GM04504 (cell line): ENCODE measurements around the gene PRPSAP1.

Experiments
- DNase-seq: peaks from one replicate; pipeline ENCODE4 v3.0.0-alpha.2; 2012; ENCODE audit warnings: low read depth

The PRPSAP1 gene

GRCh38 chr17:76353599-76354316 lies at the start of gene PRPSAP1:
TSS of gene PRPSAP1 (minus strand) at chr17:76353916. CDS start at chr17:76353703, 213 bp downstream.
- DNase-seq, result peak; percentile 85

GRCh38 chr17:76402711-76403110 lies 49.0 kb upstream of the PRPSAP1 start:
- DNase-seq, result no peak

GRCh38 chr17:76399175-76400172 lies 45.8 kb upstream of the PRPSAP1 start:
- DNase-seq, result no peak

- no peak for DNase-seq
Observed at GRCh38 chr17:76398523-76399174, 44.9 kb upstream of the PRPSAP1 start.

DNA sequence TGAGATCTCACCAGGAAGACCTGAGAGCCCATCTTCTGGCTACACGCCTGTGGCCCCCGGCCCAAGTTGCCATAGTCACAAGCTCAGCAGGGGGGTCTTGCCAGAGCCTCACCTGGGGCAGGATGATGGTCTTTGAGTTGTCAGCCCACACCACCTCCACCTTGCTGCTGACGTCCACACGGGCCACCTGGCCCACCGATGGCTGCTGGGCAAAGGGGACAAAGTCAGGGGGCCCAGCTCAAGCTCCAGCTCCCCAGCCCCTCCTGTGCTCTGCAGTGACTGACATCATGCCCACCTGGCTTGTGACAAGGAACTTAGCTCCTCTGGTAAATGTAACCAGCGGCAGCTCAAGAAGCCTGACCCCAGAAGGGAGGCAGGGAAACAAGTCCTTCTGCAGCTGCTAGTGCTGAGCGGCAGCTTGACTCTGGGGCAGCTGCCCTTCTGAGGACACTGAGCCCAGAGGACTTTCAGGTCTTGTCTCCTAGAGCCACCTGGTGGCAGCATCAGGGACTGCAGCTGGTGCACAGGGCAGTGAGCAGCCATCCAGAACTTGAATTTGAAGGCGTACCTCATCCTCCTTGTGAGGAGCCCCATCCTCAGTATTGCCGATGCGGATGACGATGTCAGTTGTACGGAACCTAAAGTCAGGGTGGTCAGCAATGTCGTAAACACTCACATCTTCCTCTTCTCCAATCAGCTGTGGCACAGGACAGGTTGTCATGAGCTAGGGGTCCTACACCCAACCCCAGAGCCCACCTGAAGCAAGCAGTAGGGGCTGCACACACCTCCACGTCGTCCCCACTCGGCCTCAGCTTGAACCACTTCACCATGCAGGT lies 44.2 kb upstream of the PRPSAP1 start:
- DNase-seq, result peak; percentile 70

GRCh38 chr17:76397184-76397583 lies 43.5 kb upstream of the PRPSAP1 start:
- no peak for DNase-seq

- DNase-seq, result no peak
Observed at GRCh38 chr17:76395980-76396379, 42.3 kb upstream of the PRPSAP1 start.

DNA sequence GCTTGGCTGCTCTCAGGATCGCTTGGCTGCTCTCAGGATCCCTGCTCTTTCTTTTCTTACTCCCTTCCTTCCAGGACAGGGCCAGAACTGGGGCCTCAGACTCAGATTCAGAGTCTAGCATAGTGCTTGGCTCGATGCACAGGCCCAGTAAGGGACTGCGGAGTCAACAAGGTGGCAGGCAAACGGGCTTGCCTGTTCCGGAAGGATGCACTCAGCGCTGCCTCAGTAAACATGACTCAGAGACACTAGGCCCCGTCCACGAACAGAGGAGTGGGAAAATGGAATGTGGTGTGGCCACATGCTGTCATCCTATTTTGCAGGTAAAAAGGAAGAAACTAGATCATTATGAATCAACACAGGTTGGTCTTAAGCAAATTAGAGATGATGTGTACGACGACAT lies 40.5 kb upstream of the PRPSAP1 start:
- no peak for DNase-seq

DNA sequence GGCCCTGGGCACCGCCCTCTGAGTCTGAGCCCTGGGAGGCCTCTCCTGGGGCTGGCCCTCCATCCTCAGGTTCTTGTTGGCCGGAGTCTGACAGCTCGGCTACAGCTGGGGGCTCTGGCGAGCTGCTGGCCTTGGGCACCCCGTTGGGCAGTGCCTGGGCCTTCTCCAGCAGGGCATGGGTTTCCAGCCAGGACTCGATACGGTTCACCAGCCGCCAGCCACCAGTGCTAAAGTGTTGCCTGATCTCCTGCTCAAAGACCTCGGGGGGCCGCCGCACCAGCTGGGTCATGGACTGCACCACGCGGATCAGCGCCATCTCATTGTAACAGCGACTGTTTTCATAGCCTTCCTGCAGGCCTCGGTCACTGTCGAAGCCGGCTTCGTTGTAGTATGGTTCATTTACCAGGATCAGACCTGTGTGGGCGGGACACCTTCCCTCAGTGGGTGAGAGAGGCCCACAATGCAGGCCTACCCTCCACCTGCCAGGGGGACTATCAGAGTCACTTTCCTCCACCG lies 37.5 kb upstream of the PRPSAP1 start:
- no peak for DNase-seq

GRCh38 chr17:76390003-76390421 lies 36.3 kb upstream of the PRPSAP1 start:
- no peak for DNase-seq

DNA sequence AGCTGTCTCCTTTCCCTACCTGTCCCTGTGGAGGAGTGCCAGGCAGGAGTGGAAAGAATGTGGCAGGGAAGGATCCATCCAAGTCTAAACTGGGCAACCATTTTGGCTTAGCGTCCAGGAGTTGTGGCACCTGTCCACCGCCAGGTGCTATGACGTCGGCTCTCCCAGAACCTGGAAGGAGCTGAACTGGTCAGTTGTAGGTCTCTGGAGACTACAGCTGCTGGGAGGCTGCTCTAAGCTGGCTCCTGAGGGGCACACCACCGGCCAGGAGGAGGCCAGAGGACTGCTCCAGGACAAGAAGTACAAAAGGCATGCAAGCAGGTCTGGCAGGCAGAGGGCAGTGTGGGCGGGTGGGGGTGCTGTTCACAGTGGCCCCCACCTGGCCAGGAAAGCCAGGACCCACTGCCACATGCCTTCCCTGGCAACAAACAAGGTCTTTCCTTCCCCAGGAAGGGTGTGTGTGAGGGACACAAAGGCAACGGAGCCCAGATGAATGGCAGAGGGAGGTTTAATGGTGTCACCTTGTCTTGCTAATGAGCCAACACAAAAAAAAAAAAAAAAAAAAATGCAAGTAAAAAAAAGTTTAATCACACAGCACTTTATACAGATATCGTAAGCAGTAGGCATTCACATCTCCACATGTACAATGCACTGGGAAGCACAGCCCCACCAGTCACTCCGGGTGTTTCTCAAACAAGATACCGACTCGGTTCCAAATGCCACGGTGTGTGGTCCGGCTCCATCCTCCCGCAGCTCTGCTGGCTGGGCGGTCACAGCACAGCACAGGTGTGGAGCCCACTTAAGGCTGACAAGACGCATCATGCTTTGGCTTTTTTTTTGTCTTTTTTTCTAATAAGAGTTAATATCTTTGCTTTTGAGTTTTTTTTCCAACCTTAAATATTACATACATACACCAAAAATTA lies 35.5 kb upstream of the PRPSAP1 start:
- DNase-seq, result no peak

DNA sequence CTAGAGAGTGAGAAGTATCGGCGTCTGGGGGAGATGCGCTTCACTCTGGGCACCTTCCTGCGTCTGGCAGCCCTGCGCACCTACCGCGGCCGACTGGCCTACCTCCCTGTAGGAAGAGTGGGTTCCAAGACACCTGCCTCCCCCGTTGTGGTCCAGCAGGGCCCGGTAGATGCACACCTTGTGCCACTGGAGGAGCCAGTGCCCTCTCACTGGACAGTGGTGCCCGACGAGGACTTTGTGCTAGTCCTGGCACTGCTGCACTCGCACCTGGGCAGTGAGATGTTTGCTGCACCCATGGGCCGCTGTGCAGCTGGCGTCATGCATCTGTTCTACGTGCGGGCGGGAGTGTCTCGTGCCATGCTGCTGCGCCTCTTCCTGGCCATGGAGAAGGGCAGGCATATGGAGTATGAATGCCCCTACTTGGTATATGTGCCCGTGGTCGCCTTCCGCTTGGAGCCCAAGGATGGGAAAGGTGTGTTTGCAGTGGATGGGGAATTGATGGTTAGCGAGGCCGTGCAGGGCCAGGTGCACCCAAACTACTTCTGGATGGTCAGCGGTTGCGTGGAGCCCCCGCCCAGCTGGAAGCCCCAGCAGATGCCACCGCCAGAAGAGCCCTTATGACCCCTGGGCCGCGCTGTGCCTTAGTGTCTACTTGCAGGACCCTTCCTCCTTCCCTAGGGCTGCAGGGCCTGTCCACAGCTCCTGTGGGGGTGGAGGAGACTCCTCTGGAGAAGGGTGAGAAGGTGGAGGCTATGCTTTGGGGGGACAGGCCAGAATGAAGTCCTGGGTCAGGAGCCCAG lies 33.5 kb upstream of the PRPSAP1 start:
- no peak for DNase-seq

- peak; percentile 83 for DNase-seq
Observed at GRCh38 chr17:76385892-76386786, 32.4 kb upstream of the PRPSAP1 start.

DNA sequence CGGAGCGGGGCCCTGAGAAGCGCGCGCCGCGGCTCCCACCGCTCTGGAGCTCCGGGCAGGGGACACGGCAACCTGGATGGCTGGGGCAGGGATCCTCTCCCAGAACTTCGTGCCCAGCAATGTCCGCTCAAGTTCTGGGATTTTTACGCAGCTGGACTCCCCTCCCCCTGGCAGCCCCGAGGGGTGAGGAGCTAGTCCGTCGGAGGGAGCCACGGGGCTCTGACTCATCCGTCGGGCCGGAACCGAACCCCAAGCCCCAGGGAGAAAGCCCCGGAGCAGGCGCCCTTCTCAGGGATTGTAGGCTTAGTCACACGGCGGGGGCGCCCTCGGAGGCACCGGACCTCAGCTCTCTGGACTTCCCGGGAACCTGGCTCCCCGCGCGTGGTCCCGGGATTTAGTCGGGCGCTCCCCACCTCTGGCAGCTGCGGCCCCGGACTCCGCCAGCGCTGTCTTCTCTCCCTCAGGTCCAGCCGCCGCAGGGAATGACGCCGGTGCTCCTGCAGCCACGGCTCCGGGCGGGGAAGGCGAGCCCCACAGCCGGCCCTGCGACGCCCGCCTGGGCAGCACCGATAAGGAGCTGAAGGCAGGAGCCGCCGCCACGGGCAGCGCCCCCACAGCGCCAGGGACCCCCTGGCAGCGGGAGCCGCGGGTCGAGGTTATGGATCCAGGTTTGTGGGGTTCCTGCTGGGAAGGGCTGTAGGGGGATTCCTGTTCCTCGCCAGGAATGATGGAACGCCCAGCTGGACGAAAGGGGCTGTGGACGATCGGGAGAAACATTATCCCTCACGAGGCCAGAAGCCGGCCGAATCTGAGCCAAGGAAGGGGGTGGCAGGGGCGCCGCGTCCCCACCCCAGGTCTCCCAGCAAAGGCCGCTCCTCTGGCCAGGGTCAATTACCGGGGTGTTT lies 31.5 kb upstream of the PRPSAP1 start:
- peak; percentile 53 for DNase-seq

DNA sequence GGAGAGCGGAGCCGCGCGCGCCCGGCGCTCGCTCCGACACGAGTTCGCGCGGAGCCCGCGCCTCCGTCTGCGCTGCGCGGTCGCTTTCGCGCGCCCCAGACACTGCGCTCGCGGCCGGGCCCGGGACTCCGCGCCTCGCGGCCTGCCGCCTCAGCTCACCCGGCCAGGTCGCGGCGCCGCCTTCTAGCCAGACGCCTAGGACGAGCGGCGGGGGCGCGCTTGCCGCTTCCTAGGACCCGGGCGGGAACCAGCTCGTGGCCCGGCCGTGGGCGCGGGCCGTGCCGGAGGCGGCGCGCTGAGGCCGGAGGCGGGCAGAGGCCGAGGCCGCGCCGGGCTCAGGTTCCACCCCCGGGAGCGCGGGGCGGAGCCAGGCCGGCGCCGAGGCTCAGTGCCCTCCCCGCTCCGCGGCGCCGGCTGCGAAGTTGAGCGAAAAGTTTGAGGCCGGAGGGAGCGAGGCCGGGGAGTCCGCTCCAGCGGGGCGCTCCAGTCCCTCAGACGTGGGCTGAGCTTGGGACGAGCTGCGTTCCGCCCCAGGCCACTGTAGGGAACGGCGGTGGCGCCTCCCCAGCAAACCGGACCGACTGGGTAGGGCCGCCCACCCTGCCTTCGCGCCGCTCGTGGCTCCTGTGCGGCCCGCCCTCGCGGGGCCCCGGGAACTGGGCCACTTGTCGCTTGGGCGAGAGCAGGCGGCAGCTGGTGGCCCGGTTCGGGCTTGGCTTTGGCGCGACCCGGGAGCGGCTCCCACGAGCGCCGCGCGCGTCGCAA lies 30.7 kb upstream of the PRPSAP1 start, which contains the start of gene SPHK1:
Gene SPHK1, plus strand, starts transcription at position 388 of the 765 bp plus-strand sequence. CDS start 1,036 bp downstream, outside the sequence.
- peak; percentile 76 for DNase-seq

DNA sequence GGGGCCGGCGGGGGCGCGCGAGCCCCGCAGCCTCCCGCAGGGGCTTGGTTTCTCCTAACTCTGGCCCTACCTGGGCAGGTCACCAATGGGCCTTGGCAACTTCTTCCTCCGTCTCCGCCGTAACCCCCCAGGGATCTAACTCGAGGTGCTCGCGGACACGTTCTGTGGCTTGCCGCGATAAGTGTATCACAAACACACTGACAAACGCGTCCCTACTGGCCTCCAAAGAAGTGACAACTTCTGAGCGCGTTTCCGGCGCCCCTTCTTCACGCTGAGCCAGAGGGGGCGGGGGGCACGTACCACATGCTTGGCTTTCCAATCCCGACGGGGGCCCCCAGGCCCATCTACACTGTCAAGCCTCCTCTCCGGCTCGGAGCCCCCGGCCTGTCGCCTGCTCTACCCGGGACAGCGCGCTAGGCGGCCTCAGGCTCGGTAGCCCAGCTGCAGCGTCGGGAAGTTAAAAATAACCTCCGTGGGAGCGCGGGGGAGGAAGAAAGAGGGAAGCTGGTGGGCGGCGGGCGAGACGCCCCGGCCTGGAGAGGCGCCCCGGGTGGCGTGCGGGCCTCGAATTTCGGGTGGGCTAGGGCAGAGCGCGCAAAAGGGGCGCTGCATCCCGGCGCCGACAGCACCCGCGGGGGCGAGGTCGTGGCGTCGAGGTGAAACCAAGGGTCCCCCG lies 30.0 kb upstream of the PRPSAP1 start:
- DNase-seq, result peak; percentile 24
